ENCODE results near the gene ISCU.
"Not testable (repeated sequence)": the region's sequence is repeated elsewhere in the genome, so short reads cannot be mapped to it uniquely, and the experiment has no call there.

Gene ISCU

GRCh38 chr12:108606492-108606891, 44.1 kb downstream of the ISCU start:
- DNase-seq: no peak

DNA sequence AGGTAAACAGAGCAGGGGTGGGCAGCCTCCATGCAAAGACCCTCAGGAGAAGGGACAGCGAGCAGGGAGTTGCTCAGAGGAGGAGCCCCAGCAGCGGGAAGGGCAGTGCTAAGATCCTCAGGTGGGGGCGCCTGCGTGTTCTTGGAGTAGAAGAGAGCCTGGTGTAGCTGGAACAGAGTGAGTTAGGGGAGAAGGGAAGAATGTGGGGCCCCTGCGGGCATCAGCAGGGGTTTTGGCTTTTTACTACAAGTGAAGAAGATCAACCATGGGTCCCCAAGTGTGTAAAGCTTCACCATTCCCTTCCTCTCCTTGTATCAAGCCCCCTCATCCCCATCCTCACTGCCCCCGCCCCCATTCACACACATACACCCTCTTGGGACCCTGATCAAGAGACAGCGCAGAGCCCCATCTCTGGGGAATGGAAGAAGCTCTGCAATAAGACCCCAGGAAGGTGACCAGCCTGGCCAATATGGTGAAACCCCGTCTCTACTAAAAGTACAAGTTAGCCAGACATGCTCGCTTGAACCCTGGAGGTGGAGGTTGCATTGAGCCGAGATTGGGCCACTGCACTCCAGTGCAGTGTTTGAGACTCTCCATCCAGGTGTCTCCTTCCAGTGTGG, 45.7 kb downstream of the ISCU start:
- no peak for DNase-seq

DNA sequence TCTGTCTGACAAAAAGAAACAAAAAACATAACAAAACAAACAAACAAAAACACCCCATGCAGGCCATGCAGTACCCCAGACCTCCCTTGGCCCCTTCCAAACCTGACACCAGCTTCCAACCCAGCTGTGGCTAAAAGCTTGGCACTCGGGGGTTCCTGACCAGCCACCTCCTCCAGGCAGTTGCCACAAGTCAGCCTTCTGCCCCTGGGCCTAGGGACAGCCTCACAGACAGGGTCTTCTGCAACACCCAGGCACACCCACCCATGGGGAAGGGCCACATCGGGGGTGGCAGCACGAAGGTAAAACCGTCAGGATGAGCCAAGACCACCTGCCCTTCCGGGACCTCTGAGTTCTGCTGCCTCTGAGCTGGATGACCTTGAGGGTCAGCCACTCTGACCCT, 46.2 kb downstream of the ISCU start:
- no peak for DNase-seq

DNA sequence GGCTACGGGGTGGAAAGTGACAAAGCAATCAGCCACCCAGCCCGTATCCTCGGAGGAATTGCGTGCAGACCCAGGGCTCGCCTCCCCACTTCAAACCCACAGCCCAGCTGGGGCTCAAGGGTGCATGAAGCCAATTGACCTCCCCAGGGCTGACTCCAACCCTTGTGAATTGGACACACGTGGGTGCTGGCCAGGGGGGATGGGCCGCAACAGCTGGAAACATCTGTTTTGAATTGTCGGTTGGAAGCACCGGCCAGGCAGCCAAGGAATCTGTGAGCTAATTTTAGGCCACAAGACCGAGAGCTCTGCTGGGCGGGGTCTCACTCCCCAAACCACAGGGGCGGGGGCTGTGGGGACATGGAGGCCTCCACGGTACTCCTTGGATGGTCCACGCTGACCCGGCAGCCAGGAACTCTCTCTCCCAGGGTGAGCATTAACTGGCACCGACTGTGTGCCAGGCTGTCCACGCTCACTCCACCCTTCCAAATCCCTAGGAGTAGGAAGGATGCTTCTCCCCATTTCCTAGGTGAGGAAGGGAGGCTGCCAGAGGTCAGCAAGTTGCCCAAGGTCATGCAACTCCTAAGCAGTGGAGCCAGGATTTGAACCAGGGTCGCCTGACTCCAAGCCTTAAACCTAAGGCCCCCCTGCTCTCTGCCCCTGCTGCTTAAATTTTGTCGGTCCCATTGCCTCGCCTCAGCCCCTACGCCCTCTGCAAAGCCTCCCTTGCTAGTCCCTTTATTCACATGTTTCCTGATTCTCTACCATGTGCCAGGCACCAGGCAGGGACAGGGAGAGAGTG, 47.3 kb downstream of the ISCU start:
- DNase-seq: no peak

DNA sequence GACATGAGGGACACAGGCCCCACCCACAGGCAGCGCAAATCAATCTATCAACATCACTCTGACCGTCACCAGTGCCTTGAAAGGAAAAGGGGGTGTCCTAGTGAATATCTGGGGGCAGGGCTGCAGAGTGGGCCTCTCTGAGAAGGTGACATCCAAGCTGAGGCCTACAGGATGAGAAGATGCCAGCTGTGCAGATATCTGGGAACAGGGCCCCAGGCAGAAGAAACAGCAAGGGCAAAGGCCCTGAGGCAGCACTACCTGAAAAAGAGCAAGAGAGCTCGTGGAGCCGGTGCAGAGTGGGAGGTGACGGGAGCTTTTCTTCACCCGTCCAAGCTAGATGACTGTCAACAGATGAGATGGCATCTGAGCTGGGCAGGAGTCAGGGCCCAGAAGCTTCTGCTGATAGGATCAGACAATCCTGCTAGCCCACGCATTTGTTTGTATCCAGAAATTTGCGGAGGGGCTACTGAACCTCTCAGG, 48.0 kb downstream of the ISCU start:
- no peak for DNase-seq

- no peak for DNase-seq
Observed at GRCh38 chr12:108610856-108611605, 48.6 kb downstream of the ISCU start.

DNA sequence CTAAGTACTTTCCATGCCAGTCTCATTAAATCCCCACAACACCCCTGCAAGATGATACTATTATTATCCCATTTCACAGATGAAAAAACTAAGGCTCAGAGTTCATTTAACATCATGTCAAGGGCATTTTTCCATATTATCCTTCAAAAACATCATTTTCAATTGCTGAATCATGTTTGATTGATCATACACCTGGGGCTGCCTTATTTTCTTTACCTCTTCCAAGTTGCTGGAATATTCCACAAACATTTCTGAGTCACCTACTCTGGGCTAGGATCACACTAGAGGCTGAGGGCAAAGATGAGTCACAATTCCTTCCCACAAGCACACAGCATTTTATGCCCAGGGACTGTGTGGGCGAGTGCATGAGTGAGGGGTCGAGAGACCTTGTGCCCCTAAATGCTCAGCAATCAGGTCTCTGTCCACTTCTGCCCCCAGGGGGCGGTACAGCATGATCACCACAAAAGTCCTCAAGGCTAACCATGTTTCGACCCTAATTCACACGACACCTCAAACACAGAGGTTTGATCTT, 49.6 kb downstream of the ISCU start:
- DNase-seq: peak; percentile 79 to 81

DNA sequence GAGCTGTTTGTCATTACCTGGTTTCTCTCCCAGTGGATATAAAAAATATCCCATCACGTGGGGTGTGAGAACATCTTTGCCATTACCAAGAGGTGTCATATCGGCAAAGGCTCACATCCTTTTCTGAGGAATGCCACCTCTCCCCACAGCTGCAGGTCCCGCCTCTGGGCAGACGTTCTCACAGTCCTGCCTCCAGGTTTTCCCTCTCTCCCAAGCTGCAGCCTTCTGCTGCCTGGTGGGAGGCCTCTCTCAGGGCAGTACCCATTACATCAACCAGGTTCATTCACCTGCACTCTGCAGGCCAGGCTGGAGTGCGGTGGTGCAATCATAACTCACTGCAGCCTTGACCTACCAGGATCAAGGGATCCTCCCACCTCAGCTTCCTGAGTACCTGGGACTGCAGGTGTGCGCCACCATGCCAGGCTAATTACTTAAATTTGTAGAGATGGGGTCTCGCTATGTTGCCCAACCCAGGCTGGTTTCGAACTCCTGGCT, 50.4 kb downstream of the ISCU start:
- DNase-seq: no peak

DNA sequence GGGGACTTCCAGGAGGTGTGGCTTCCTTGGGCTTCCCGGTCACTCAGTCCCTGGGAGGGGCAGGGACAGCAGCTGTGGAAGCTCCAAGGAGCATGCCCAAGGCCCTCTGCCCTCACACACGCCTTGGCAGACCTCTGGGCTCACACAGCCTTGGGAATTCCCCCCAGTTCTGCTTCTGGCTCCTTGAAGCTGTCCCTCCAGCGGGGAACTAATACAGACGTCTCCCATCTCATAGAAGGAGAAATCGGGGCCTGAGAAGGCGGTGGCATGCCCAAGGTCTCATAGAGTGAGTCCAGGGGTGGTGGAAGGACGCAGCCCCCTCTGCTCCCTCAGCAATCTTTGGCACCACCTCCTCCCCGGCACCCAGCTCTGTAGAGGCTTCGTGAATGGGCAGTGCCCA, 51.2 kb downstream of the ISCU start:
- no peak for DNase-seq

DNA sequence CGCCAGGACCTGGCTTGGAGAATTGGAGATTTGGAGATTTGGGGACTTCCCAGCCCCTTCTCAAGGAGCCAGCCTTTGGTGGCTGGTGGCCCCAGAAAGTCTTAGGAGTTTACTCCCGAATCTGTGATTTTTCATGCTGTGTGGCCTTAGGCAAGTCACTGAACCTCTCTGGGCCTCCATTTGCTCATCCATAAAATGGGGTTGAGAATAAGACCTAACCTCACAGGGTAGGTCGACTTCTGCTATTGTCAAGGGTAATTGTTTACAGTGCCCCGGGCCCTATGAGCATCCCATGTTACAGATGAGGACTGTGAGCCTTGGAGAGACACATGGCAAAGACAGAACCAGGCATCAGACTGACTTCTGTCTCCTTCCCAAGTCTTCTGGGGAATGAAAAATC, 51.6 kb downstream of the ISCU start:
- DNase-seq: no peak

GRCh38 chr12:108614639-108615038, 52.2 kb downstream of the ISCU start:
- DNase-seq: no peak

DNA sequence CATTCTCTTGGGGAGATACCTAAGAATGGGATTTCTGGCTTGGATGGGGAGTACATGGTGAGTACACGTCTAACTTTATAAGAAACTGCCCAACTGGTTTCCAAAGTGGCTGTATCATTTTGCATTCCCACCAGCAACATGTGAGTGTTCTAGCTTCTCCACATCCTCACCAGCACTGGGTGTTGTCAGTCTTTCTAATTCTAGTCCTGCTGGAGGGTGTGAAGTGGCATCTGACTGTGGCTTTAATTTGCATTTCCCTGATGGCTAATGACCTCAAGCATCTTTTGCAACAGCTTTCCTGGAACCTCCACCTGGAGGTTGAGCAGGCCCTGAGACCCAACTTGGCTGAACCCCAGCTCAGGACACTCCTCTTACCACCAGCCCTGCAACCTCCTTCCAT, 53.5 kb downstream of the ISCU start:
- DNase-seq: no peak

DNA sequence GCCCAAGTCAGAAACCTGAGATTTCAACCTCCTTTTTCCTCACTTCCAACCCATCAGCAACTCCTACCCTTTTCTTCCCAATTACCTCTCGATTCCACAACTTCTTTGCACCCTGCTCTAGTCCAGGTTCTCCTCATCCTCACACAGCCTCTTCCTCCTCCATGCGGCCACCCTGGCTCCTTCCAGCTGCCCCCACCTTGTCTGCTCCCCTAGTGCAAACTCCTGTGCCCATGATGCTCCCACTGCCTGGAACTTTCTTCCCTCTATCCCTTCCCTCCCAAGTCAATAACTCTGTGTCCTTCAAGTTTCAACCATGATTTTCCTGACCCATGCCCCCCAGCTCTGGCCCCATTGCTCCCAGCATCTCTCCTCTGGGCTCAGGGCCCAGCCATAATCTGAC, 54.0 kb downstream of the ISCU start:
- DNase-seq: no peak

- peak; percentile 83 to 88 for DNase-seq
Observed at GRCh38 chr12:108616941-108617858, 54.8 kb downstream of the ISCU start.

DNA sequence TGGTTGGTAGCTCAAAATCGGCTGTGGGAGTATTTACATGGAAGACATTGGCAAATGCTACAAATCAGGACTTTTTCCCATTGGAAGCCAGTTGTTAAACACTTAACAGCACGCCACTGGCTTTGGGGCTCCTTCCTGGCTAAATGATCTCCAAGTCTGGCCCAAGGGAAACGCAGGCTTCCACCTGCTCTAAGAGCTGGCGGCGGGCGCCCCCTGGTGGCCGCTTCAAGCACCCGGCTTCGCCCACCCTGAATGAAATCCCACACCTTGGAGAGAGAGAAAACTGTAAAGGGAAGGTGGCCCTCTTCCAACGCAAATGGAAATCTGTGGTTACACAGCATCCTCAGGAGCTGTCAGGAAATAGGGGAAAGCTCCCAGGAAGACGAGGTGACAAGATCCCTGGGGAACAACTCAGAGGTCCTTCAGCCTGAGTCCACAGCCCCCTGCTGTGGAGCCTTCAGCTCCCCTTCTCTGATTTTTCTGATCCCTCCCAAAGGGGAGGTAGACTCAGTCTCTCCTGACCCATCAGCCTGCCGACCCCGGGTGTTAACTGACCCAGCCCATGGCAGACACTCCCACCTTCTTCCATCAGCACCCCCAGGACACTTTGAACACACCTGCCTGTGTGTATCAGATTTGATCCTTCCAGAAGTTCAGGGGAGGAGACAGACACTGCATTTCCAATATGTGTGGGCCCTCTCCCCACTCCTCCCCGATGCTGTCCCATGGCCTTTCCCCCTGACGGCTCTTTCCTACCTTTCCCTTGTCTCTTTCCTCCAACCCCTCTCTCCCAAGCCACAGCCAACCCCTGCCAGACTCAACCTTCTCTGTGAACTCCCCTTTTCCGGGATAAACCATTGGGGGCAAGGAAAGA, 55.9 kb downstream of the ISCU start:
- peak; percentile 85 to 87 for DNase-seq

GRCh38 chr12:108618953-108619274, 56.5 kb downstream of the ISCU start:
- not testable (repeated sequence) for DNase-seq

All from activated T-cell treated with anti-CD3 and anti-CD28 coated beads, Interleukin-2, amount 50 U/mL, for 48 hours (primary cell).